GM18519 (cell line): ENCODE measurements around the gene CYTL1.
"Not testable (repeated sequence)": the region's sequence is repeated elsewhere in the genome, so short reads cannot be mapped to it uniquely, and the experiment has no call there.

Source experiments
- ATAC-seq: cut with Tn5 transposase; IDR thresholded peaks from one replicate; pipeline ENCODE4 v1.9.1; 2021; ENCODE audit warnings: mild to moderate bottlenecking, moderate library complexity; ENCODE audit not compliant: unreplicated experiment, low FRiP score

The CYTL1 gene

GRCh38 chr4:5034206-5034605 is 14.9 kb upstream of the CYTL1 start:
- no peak for ATAC-seq

GRCh38 chr4:5033281-5033841 is 14.1 kb upstream of the CYTL1 start:
- no peak for ATAC-seq

GRCh38 chr4:5032813-5033212 is 13.6 kb upstream of the CYTL1 start:
- ATAC-seq, result no peak

GRCh38 chr4:5030927-5031326 is 11.7 kb upstream of the CYTL1 start:
- ATAC-seq, result no peak

GRCh38 chr4:5030221-5030620 is 11.0 kb upstream of the CYTL1 start:
- ATAC-seq, result no peak

GRCh38 chr4:5029447-5029846 is 10.2 kb upstream of the CYTL1 start:
- no peak for ATAC-seq

GRCh38 chr4:5028480-5028879 is 9.2 kb upstream of the CYTL1 start:
- ATAC-seq, result no peak

- ATAC-seq, result no peak
Measured at GRCh38 chr4:5027346-5027745, 8.1 kb upstream of the CYTL1 start.

GRCh38 chr4:5026371-5026770 is 7.1 kb upstream of the CYTL1 start:
- no peak for ATAC-seq

GRCh38 chr4:5024673-5025072 is 5.4 kb upstream of the CYTL1 start:
- no peak for ATAC-seq

- ATAC-seq, result no peak
Measured at GRCh38 chr4:5021546-5021945, 2.3 kb upstream of the CYTL1 start.

GRCh38 chr4:5020341-5020740 is 1.1 kb upstream of the CYTL1 start:
- no peak for ATAC-seq

- ATAC-seq, result no peak
Measured at GRCh38 chr4:5019796-5020195, 538 bp upstream of the CYTL1 start.

GRCh38 chr4:5018603-5019002 is 655 bp downstream of the CYTL1 start:
- ATAC-seq, result no peak

- ATAC-seq, result no peak
Measured at GRCh38 chr4:5018096-5018495, 1.2 kb downstream of the CYTL1 start.

- ATAC-seq, result no peak
Measured at GRCh38 chr4:5014007-5014682, 5.1 kb downstream of the CYTL1 start.

GRCh38 chr4:5012958-5013357 is 6.3 kb downstream of the CYTL1 start:
- no peak for ATAC-seq

GRCh38 chr4:5012244-5012898 is 6.9 kb downstream of the CYTL1 start:
- ATAC-seq, result no peak

- ATAC-seq, result no peak
Measured at GRCh38 chr4:5010984-5011383, 8.3 kb downstream of the CYTL1 start.

- ATAC-seq, result no peak
Measured at GRCh38 chr4:5009796-5010195, 9.5 kb downstream of the CYTL1 start.

GRCh38 chr4:5006932-5007331 is 12.3 kb downstream of the CYTL1 start:
- ATAC-seq, result not testable (repeated sequence)

- ATAC-seq, result no peak
Measured at GRCh38 chr4:5004496-5004895, 14.8 kb downstream of the CYTL1 start.
